Liver (tissue), 9 donors: ENCODE measurements around the gene C9orf153. TPM values are rescaled to one million over a fixed set of nuclear protein-coding genes. Genes with fewer than 3 reads are reported as not detected.

Source experiments
- DNase-seq: peaks from one replicate; pipeline ENCODE4 v3.0.0-alpha.2; 2017; ENCODE audit warnings: low spot score
- H3K27ac ChIP-seq, 2 donors: one replicate each; pipeline ENCODE4 v1.7.0; 2013; ENCODE audit warnings: inconsistent platforms in 2 of 2, low read length in 2 of 2, control low read depth in 1 of 2, low read depth in 1 of 2, mild to moderate bottlenecking in 1 of 2
- H3K27me3 ChIP-seq, 4 donors: one replicate each; pipeline versions ENCODE4 v1.6.1 to v1.7.0; 2013; ENCODE audit warnings: low read length in 3 of 4, inconsistent platforms in 1 of 4, mild to moderate bottlenecking in 1 of 4, moderate library complexity in 1 of 4; ENCODE audit not compliant: control insufficient read depth in 4 of 4, insufficient read depth in 4 of 4
- H3K36me3 ChIP-seq, 4 donors: one replicate each; pipeline versions ENCODE4 v1.6.1 to v1.7.0; 2013; ENCODE audit warnings: low read length in 3 of 4, mild to moderate bottlenecking in 3 of 4, low read depth in 1 of 4, moderate library complexity in 1 of 4; ENCODE audit not compliant: control insufficient read depth in 4 of 4, insufficient read depth in 3 of 4
- H3K4me1 ChIP-seq, 4 donors: one replicate each; pipeline versions ENCODE4 v1.6.1 to v1.7.0; 2013; ENCODE audit warnings: low read length in 3 of 4, mild to moderate bottlenecking in 3 of 4, moderate library complexity in 1 of 4; ENCODE audit not compliant: control insufficient read depth in 4 of 4, insufficient read depth in 4 of 4
- H3K4me3 ChIP-seq, 3 donors: one replicate each; pipeline versions ENCODE4 v1.6.1 to v1.7.0; 2013; ENCODE audit warnings: low read length in 3 of 3, control low read depth in 1 of 3, low read depth in 1 of 3, mild to moderate bottlenecking in 1 of 3
- H3K9ac ChIP-seq, 2 donors: one replicate each; pipeline ENCODE4 v1.7.0; 2013; ENCODE audit warnings: low read length in 2 of 2, mild to moderate bottlenecking in 2 of 2, moderate library complexity in 2 of 2, control low read depth in 1 of 2, low read depth in 1 of 2
- H3K9me3 ChIP-seq, 4 donors: one replicate each; pipeline versions ENCODE4 v1.6.1 to v1.7.0; 2013; ENCODE audit warnings: low read length in 3 of 4; ENCODE audit not compliant: control insufficient read depth in 4 of 4
- EGR1 ChIP-seq, 2 donors: IDR thresholded peaks; 2 replicates each; pipeline ENCODE4 v1.6.1; 2016 to 2018; ENCODE audit warnings: antibody characterized with exemption in 2 of 2, low read depth in 2 of 2
- FOXA1 ChIP-seq: IDR thresholded peaks from 2 replicates; pipeline ENCODE4 v1.6.1; 2016; ENCODE audit warnings: antibody characterized with exemption
- FOXA2 ChIP-seq: IDR thresholded peaks from 2 replicates; pipeline ENCODE4 v1.6.1; 2016; ENCODE audit warnings: antibody characterized with exemption
- GABPA ChIP-seq, 2 donors: IDR thresholded peaks in 1 of 2; conservative IDR thresholded peaks in 1 of 2; 2 replicates each; pipeline ENCODE4 v1.6.1; 2016; ENCODE audit warnings: antibody characterized with exemption in 2 of 2, mild to moderate bottlenecking in 1 of 2, moderate library complexity in 1 of 2
- HNF4A ChIP-seq, 2 donors: conservative IDR thresholded peaks; 2 replicates each; pipeline ENCODE4 v1.6.1; 2016; ENCODE audit warnings: antibody characterized with exemption in 2 of 2, mild to moderate bottlenecking in 2 of 2
- HNF4G ChIP-seq: IDR thresholded peaks from 2 replicates; pipeline ENCODE4 v1.6.1; 2016; ENCODE audit warnings: antibody characterized with exemption
- JUND ChIP-seq, 2 donors: IDR thresholded peaks; 2 replicates each; pipeline ENCODE4 v1.6.1; 2016; ENCODE audit warnings: antibody characterized with exemption in 2 of 2
- NR2F2 ChIP-seq: IDR thresholded peaks from 2 replicates; pipeline ENCODE4 v1.6.1; 2016; ENCODE audit warnings: antibody characterized with exemption
- RAD21 ChIP-seq, 2 donors: IDR thresholded peaks; 2 replicates each; pipeline ENCODE4 v1.6.1; 2016; ENCODE audit warnings: antibody characterized with exemption in 2 of 2, mild to moderate bottlenecking in 2 of 2
- REST ChIP-seq: IDR thresholded peaks from 2 replicates; pipeline ENCODE4 v1.6.1; 2016; ENCODE audit warnings: antibody characterized with exemption, mild to moderate bottlenecking
- RXRA ChIP-seq, 2 donors: IDR thresholded peaks; 2 replicates each; pipeline ENCODE4 v1.6.1; 2017 to 2018; ENCODE audit warnings: antibody characterized with exemption in 2 of 2, mild to moderate bottlenecking in 1 of 2
- SP1 ChIP-seq: IDR thresholded peaks from 2 replicates; pipeline ENCODE4 v1.6.1; 2018; ENCODE audit warnings: antibody characterized with exemption, mild to moderate bottlenecking
- TAF1 ChIP-seq: conservative IDR thresholded peaks from 2 replicates; pipeline ENCODE4 v1.6.1; 2016; ENCODE audit warnings: antibody characterized with exemption, mild to moderate bottlenecking
- YY1 ChIP-seq: IDR thresholded peaks from 2 replicates; pipeline ENCODE4 v1.6.1; 2016; ENCODE audit warnings: antibody characterized with exemption, mild to moderate bottlenecking
- WGBS: extraction: QIAGEN DNeasy Blood & Tissue Kit; methylation state at CpG from one replicate; pipeline ENCODE4 v1.1.7; 2013; 5-methylcytosine and 5-hydroxymethylcytosine counted together
- polyA plus RNA-seq, 2 donors: library from polyadenylated mRNA; stranded (reverse) in 1 of 2; unstranded in 1 of 2; fragments of 200-250 nt in 1 of 2; fragments of >200 nt in 1 of 2; fragmentation: Nextera tagmentation in 1 of 2; extraction: Ambion mirVana in 1 of 2; gene quantifications; one replicate each; pipeline versions ENCODE4 v1.2.1 to v1.2.3, GENCODE V29; 2013 to 2015
- total RNA-seq, 2 donors: library from RNA; depleted of rRNA; stranded (reverse); fragments of >200 nt; gene quantifications; one replicate each; pipeline ENCODE4 v1.2.3, GENCODE V29; 2014
- TF ChIP-seq, protein P1 (sequence below): IDR thresholded peaks from 2 replicates; pipeline ENCODE4 v1.6.1; 2016; ENCODE audit warnings: antibody characterized with exemption
- TF ChIP-seq, protein P2 (sequence below): IDR thresholded peaks from 2 replicates; pipeline ENCODE4 v1.6.1; 2016; ENCODE audit warnings: antibody characterized with exemption
- TF ChIP-seq, protein P3 (sequence below): IDR thresholded peaks from 2 replicates; pipeline ENCODE4 v1.6.1; 2016; ENCODE audit warnings: antibody characterized with exemption
- TF ChIP-seq, protein P4 (sequence below): fragments of 150-350 bp; IDR thresholded peaks from 2 replicates; pipeline ENCODE4 v1.5.1; 2017; ENCODE audit warnings: improper control_type of control experiment, low read depth, low read length; ENCODE audit not compliant: missing input control
- donor health status: healthy.
- donor health status: healthy.
- donor health status: healthy.
- donor health status: healthy.
- donor health status: healthy.

The C9orf153 gene
- total and polyA plus RNA-seq, 4 donors, result 0.07 to 0.67 (median 0.34) TPM

GRCh38 chr9:86282077-86282978 lies 22.9 kb upstream of the C9orf153 start, which contains the start of gene ISCA1 (continued):
- TF ChIP-seq HNF4G (peak; percentile 7), TAF1 (peak; percentile 87), EGR1 (IDR thresholded peaks at IDR 0.05; ENCODE audit: low read depth in 2 of 2) (no peak), RAD21 (IDR thresholded peaks at IDR 0.05) (no peak), SP1 (peak; percentile 56), YY1 (peak; percentile 85), REST (peak; percentile 90)

DNA sequence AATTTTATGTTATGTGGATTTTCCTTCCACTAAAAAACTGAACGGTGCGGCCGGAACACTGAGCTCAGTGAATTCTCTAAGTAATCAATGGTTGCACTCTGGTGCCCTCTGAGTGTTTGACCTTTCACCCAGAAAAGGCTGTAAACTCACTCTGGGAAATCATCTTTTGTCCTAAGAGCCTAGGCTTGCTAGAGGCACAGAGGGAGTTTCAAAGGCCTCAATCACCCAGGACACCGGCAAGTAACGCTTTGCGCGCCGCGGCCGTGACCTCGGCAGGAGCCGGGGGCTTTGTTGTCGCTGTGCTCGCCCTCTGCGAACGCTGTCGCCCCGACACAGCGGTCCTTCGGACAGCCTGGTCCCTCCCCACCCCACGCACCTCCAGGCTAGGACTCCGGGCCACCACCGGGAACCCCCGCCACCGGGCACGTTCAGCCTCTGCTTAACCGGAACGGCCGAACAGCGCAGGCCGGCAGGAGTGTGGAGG lies 22.2 kb upstream of the C9orf153 start:
- no peak for DNase-seq
- no peaks in the 10 kb centered on the region for H3K27me3 ChIP-seq
- TF ChIP-seq, protein P1, sequence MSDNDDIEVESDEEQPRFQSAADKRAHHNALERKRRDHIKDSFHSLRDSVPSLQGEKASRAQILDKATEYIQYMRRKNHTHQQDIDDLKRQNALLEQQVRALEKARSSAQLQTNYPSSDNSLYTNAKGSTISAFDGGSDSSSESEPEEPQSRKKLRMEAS, result no peak
- TF ChIP-seq FOXA1 (no peak), HNF4A (conservative IDR thresholded peaks at IDR 0.05) (peak in 1 of 2 donors; percentile 43), RXRA (IDR thresholded peaks at IDR 0.05) (peak; percentile 93 to 95), HNF4G (no peak), JUND (IDR thresholded peaks at IDR 0.05) (no peak), NR2F2 (peak; percentile 81), YY1 (no peak), FOXA2 (peak; percentile 14), SP1 (peak; percentile 68), EGR1 (IDR thresholded peaks at IDR 0.05; ENCODE audit: low read depth in 2 of 2) (no peak), GABPA (IDR thresholded peaks at IDR 0.05 in 1 of 2, conservative IDR thresholded peaks at IDR 0.05 in 1 of 2) (no peak), RAD21 (IDR thresholded peaks at IDR 0.05) (peak in 1 of 2 donors; percentile 2)
- TF ChIP-seq, protein P2, sequence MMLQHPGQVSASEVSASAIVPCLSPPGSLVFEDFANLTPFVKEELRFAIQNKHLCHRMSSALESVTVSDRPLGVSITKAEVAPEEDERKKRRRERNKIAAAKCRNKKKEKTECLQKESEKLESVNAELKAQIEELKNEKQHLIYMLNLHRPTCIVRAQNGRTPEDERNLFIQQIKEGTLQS, result no peak
- TF ChIP-seq, protein P3, sequence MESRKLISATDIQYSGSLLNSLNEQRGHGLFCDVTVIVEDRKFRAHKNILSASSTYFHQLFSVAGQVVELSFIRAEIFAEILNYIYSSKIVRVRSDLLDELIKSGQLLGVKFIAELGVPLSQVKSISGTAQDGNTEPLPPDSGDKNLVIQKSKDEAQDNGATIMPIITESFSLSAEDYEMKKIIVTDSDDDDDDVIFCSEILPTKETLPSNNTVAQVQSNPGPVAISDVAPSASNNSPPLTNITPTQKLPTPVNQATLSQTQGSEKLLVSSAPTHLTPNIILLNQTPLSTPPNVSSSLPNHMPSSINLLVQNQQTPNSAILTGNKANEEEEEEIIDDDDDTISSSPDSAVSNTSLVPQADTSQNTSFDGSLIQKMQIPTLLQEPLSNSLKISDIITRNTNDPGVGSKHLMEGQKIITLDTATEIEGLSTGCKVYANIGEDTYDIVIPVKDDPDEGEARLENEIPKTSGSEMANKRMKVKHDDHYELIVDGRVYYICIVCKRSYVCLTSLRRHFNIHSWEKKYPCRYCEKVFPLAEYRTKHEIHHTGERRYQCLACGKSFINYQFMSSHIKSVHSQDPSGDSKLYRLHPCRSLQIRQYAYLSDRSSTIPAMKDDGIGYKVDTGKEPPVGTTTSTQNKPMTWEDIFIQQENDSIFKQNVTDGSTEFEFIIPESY, result no peak
- TF ChIP-seq, protein P4, sequence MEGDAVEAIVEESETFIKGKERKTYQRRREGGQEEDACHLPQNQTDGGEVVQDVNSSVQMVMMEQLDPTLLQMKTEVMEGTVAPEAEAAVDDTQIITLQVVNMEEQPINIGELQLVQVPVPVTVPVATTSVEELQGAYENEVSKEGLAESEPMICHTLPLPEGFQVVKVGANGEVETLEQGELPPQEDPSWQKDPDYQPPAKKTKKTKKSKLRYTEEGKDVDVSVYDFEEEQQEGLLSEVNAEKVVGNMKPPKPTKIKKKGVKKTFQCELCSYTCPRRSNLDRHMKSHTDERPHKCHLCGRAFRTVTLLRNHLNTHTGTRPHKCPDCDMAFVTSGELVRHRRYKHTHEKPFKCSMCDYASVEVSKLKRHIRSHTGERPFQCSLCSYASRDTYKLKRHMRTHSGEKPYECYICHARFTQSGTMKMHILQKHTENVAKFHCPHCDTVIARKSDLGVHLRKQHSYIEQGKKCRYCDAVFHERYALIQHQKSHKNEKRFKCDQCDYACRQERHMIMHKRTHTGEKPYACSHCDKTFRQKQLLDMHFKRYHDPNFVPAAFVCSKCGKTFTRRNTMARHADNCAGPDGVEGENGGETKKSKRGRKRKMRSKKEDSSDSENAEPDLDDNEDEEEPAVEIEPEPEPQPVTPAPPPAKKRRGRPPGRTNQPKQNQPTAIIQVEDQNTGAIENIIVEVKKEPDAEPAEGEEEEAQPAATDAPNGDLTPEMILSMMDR, result no peak
- WGBS, result under 1% methylated on average over 31 of the region's 31 CpGs
- H3K4me1 ChIP-seq, result peaks cover 7 to 24% (median 20%) of the 10 kb centered on the region in 4 donors
- no peaks in the 10 kb centered on the region for H3K9me3 ChIP-seq
- H3K4me3 ChIP-seq, result peak overlapping the region; percentile 96 to 99 (median 97)
- peak overlapping the region; percentile 96 to 100 for H3K27ac ChIP-seq
- H3K9ac ChIP-seq, result peak overlapping the region; percentile 53 to 92
- peaks cover 0 to 4% (median 1%) of the 10 kb centered on the region in 4 donors for H3K36me3 ChIP-seq
